Measurements from ENCODE around the gene SEZ6. TPM values are rescaled to one million over a fixed set of nuclear protein-coding genes. Genes with fewer than 3 reads are reported as not detected.
"Not testable (repeated sequence)": the region's sequence is repeated elsewhere in the genome, so short reads cannot be mapped to it uniquely, and the experiment has no call there.

Gene SEZ6
- total RNA-seq, 1 experiment from 2014 or later = 2.6 TPM

DNA sequence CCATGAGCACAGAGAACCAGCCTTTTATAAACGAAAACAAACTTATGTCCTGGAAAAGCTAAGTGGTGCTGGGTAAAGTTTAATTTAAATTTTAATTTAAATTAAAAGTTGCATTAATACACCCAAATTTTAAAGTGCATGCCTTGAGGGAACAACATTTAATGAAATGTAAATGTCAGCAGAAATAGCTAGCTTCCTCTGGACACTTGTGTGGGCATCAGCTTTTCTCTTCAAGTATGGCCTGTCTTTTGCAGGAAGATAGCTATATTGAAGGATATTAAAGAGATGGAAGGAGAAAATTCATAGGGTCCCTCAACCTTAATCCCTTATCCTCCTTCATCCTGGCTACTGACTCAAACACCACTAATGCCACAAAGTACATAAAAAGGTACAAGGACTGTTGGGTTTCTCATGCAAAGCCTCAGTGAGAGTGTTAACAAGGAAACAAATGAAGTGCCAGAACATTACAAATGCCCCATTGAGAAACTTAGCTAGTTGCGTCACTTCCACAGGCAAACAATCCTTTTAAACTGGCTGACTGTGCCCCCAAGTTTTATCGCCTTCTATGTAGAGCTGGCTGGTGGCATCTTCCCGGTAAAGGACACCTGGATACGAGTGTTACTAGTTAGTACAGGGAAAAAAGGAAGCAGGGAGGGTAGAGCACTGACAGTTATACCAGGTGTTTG lies 68.6 kb downstream of the SEZ6 start:
- Histone ChIP-seq H3K27me3 (replicated peaks; ENCODE audit: insufficient read depth, low read depth, low read length, poor library complexity) (no peaks in the 10 kb centered on the region), H3K27ac (ENCODE audit: low read depth, low read length, poor library complexity, severe bottlenecking) (peak overlapping the region; percentile 33), H3K36me3 (ENCODE audit: insufficient read depth, low read length, poor library complexity, severe bottlenecking) (no peaks in the 10 kb centered on the region), H3K4me3 (ENCODE audit: low read depth, low read length, poor library complexity, severe bottlenecking) (no peak overlapping the region), H3K4me1 (ENCODE audit: insufficient read depth, low read length, poor library complexity, severe bottlenecking) (peaks cover 51% of the 10 kb centered on the region), H3K9me3 (ENCODE audit: low read depth, low read length, poor library complexity, severe bottlenecking) (no peaks in the 10 kb centered on the region)
- intact Hi-C loops (cut with micrococcal nuclease; ENCODE audit: unreplicated experiment) = no loop called here
- ChIA-PET POLR2A (ENCODE audit: low non-redundant PET) (no interaction called here), CTCF (no interaction called here)
- no TSS peak for BruUV-seq (replicated peaks)
- no peak for DNase-seq (ENCODE audit: low spot score)
- TF ChIP-seq, protein P1, sequence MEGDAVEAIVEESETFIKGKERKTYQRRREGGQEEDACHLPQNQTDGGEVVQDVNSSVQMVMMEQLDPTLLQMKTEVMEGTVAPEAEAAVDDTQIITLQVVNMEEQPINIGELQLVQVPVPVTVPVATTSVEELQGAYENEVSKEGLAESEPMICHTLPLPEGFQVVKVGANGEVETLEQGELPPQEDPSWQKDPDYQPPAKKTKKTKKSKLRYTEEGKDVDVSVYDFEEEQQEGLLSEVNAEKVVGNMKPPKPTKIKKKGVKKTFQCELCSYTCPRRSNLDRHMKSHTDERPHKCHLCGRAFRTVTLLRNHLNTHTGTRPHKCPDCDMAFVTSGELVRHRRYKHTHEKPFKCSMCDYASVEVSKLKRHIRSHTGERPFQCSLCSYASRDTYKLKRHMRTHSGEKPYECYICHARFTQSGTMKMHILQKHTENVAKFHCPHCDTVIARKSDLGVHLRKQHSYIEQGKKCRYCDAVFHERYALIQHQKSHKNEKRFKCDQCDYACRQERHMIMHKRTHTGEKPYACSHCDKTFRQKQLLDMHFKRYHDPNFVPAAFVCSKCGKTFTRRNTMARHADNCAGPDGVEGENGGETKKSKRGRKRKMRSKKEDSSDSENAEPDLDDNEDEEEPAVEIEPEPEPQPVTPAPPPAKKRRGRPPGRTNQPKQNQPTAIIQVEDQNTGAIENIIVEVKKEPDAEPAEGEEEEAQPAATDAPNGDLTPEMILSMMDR (conservative IDR thresholded peaks at IDR 0.05; ENCODE audit: low read depth, low read length) = no peak
- no peak for TF ChIP-seq EZH2 (IDR thresholded peaks at IDR 0.05; ENCODE audit: borderline replicate concordance, low read depth, low read length, poor library complexity, severe bottlenecking)

DNA sequence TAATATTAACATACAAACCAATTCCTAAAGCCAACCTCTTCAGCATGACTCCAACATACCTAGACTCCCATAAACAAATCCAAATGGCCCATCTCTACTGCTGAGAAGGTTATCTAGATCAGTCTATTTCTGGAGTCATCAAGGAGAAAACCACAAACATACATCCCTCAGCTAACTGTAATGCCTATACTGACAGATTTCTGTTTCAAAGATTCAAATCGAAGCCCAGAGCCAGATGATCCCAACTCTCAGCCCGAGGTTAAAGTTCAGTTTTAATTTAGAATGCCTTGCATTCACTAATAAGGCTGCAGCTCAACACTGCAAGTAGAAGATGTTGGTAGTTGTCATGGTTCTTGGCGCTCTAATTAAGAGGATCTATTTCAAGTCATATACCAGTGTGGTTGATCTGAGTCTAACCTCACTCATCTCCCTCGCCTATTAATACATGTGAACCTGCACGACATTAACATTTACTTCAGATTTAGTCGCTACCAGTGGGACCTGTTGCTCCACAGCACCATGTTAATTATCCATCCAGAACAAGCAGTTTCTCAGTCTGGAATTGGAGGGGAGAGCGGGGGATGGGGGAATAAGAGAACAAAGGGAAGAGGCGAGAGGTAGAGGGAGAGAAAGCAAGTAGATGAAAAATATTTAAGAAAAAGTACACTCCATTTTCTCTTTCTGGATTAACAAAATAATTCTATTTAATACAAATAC lies 69.9 kb downstream of the SEZ6 start:
- Histone ChIP-seq H3K27me3 (replicated peaks; ENCODE audit: insufficient read depth, low read depth, low read length, poor library complexity) (no peaks in the 10 kb centered on the region), H3K4me3 (ENCODE audit: low read depth, low read length, poor library complexity, severe bottlenecking) (no peak overlapping the region), H3K36me3 (ENCODE audit: insufficient read depth, low read length, poor library complexity, severe bottlenecking) (no peaks in the 10 kb centered on the region), H3K27ac (ENCODE audit: low read depth, low read length, poor library complexity, severe bottlenecking) (no peak overlapping the region), H3K9me3 (ENCODE audit: low read depth, low read length, poor library complexity, severe bottlenecking) (no peaks in the 10 kb centered on the region), H3K4me1 (ENCODE audit: insufficient read depth, low read length, poor library complexity, severe bottlenecking) (peaks cover 41% of the 10 kb centered on the region)
- TF ChIP-seq EZH2 (IDR thresholded peaks at IDR 0.05; ENCODE audit: borderline replicate concordance, low read depth, low read length, poor library complexity, severe bottlenecking) = no peak
- TF ChIP-seq, protein P1 (conservative IDR thresholded peaks at IDR 0.05; ENCODE audit: low read depth, low read length) = no peak
- no peak for DNase-seq (ENCODE audit: low spot score)
- BruUV-seq (replicated peaks) = no TSS peak
- intact Hi-C loops (cut with micrococcal nuclease; ENCODE audit: unreplicated experiment) = no loop called here
- ChIA-PET POLR2A (ENCODE audit: low non-redundant PET) (no interaction called here), CTCF (no interaction called here)

DNA sequence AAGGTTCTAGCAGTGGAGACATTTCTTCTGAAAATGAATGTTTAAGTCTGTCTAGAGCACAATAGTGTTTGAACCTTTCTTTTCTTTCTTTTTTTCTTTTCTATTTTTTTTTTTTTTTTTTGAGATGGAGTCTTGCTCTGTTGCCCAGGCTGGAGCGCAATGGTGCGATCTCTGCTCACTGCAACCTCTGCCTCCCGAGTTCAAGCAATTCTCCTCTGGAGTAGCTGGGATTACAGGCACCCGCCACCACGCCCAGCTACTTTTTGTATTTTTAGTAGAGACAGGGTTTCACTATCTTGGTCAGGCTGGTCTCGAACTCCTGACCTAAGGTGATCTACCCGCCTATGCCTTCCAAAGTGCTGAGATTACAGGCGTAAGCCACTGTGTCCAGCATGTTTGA lies 71.3 kb downstream of the SEZ6 start:
- intact Hi-C loops (cut with micrococcal nuclease; ENCODE audit: unreplicated experiment); H3K36me3 ChIP-seq (ENCODE audit: insufficient read depth, low read length, poor library complexity, severe bottlenecking); H3K9me3 ChIP-seq (ENCODE audit: low read depth, low read length, poor library complexity, severe bottlenecking); H3K27ac ChIP-seq (ENCODE audit: low read depth, low read length, poor library complexity, severe bottlenecking); BruUV-seq (replicated peaks); CTCF ChIA-PET; H3K27me3 ChIP-seq (replicated peaks; ENCODE audit: insufficient read depth, low read depth, low read length, poor library complexity); H3K4me3 ChIP-seq (ENCODE audit: low read depth, low read length, poor library complexity, severe bottlenecking); POLR2A ChIA-PET (ENCODE audit: low non-redundant PET); DNase-seq (ENCODE audit: low spot score): not testable (repeated sequence)
- peaks cover 27% of the 10 kb centered on the region for H3K4me1 ChIP-seq (ENCODE audit: insufficient read depth, low read length, poor library complexity, severe bottlenecking)
